HCT116 (cell line): ENCODE measurements around the gene CDCP1.

Experiments
- CTCF ChIP-seq, 3 experiments: fragments of 200-600 bp in 1 of 3; sonication (generic) in 1 of 3; IDR thresholded peaks in 2 of 3; conservative IDR thresholded peaks in 1 of 3; 2 replicates each; pipeline ENCODE4 v1.5.1; 2012 to 2017; ENCODE audit warnings: low read depth in 2 of 3, low read length in 2 of 3, antibody characterized with exemption in 1 of 3, borderline replicate concordance in 1 of 3, control low read depth in 1 of 3, mild to moderate bottlenecking in 1 of 3, mixed read lengths in 1 of 3, mixed run types in 1 of 3, moderate library complexity in 1 of 3; ENCODE audit not compliant: insufficient read depth in 1 of 3
- EZH2 ChIP-seq: fragments of 200-600 bp; sonication (generic); IDR thresholded peaks from 2 replicates; pipeline ENCODE4 v1.6.1; 2017; ENCODE audit warnings: antibody characterized with exemption, mixed run types
- EZH2phosphoT487 ChIP-seq: fragments of 200-600 bp; IDR thresholded peaks from 2 replicates; pipeline ENCODE4 v1.6.1; 2018; ENCODE audit warnings: antibody characterized with exemption, borderline replicate concordance
- POLR2A ChIP-seq: IDR thresholded peaks from 2 replicates; pipeline ENCODE4 v1.7.0; 2011; ENCODE audit warnings: borderline replicate concordance; ENCODE audit not compliant: insufficient read depth, insufficient read length; ENCODE audit errors: extremely low read depth
- RAD21 ChIP-seq: IDR thresholded peaks from 2 replicates; pipeline ENCODE4 v1.6.1; 2012; ENCODE audit warnings: low read depth, mild to moderate bottlenecking
- REST ChIP-seq: IDR thresholded peaks from 2 replicates; pipeline ENCODE4 v1.6.1; 2012; ENCODE audit warnings: low read depth
- SIN3A ChIP-seq: IDR thresholded peaks from 2 replicates; pipeline ENCODE4 v1.6.1; 2012; ENCODE audit warnings: low read depth
- SP1 ChIP-seq: IDR thresholded peaks from 2 replicates; pipeline ENCODE4 v1.6.1; 2012; ENCODE audit warnings: low read depth
- TCF7L2 ChIP-seq: IDR thresholded peaks from 2 replicates; pipeline ENCODE4 v1.7.0; 2011; ENCODE audit warnings: borderline replicate concordance, inconsistent platforms; ENCODE audit not compliant: insufficient read depth, insufficient read length; ENCODE audit errors: extremely low read depth

GRCh38 chr3:45055411-45056143 lies 90.6 kb downstream of the CDCP1 start:
- no peak for TF ChIP-seq SP1
- TF ChIP-seq CTCF (IDR thresholded peaks at IDR 0.05 in 2 of 3, conservative IDR thresholded peaks at IDR 0.05 in 1 of 3; ENCODE audit: borderline replicate concordance in 1 of 3, insufficient read depth in 1 of 3, low read depth in 2 of 3, low read length in 2 of 3), result peak; percentile 6 to 42 (median 35); a peak in 3 of 6 replicates
- TF ChIP-seq REST, result no peak
- TF ChIP-seq TCF7L2, result no peak
- TF ChIP-seq EZH2phosphoT487, result no peak
- no peak for TF ChIP-seq SIN3A
- no peak for TF ChIP-seq EZH2
- TF ChIP-seq POLR2A, result no peak
- peak; percentile 43 for TF ChIP-seq RAD21
